Panc1 (cell line): ENCODE measurements around the gene SNAP23. TPM values are rescaled to one million over a fixed set of nuclear protein-coding genes. Genes with fewer than 3 reads are reported as not detected.

Source experiments
- ATAC-seq: fragments of 200-7000 bp; cut with Tn5 transposase; 2 replicates; pipeline ENCODE4 v1.9.1; 2020; ENCODE audit warnings: mild to moderate bottlenecking, moderate library complexity
- BruUV-seq: library from RNA; stranded (reverse); fragments of 400-500 nt; replicated peaks from 2 replicates; lab custom pipeline; 2021; lab: Mats Ljungman, UMichigan
- CTCF ChIA-PET: fragments of 300-600 bp; sonication (Branson Sonifier 250); formaldehyde crosslinking; loops from one replicate; lab custom pipeline; 2022; ENCODE audit warnings: antibody characterized with exemption; lab: Charles Lee
- POLR2A ChIA-PET: fragments of 300-600 bp; sonication (Branson Sonifier 250); formaldehyde crosslinking; loops from one replicate; lab custom pipeline; 2022; ENCODE audit warnings: antibody characterized with exemption; lab: Charles Lee
- DNase-seq: peaks from one replicate; pipeline ENCODE4 v3.0.0-alpha.2; 2010; ENCODE audit warnings: low read depth, low spot score
- H3K27ac ChIP-seq: 2 replicates; pipeline ENCODE4 v1.5.1; 2011; ENCODE audit warnings: mild to moderate bottlenecking, low read length, inconsistent platforms
- H3K27me3 ChIP-seq: fragments of 200-500 bp; sonication (Bioruptor generic); 2 replicates; pipeline ENCODE4 v1.6.0; 2014; ENCODE audit warnings: low read length, inconsistent platforms; ENCODE audit not compliant: control insufficient read depth, insufficient read depth
- H3K36me3 ChIP-seq: fragments of 200-500 bp; sonication (Bioruptor generic); 2 replicates; pipeline ENCODE4 v1.5.1; 2014; ENCODE audit warnings: inconsistent platforms, mild to moderate bottlenecking, low read length, moderate library complexity; ENCODE audit not compliant: control insufficient read depth, insufficient read depth
- H3K4me1 ChIP-seq: 2 replicates; pipeline ENCODE4 v1.5.1; 2011; ENCODE audit warnings: inconsistent platforms, mild to moderate bottlenecking, low read length, moderate library complexity; ENCODE audit not compliant: control insufficient read depth, insufficient read depth
- H3K4me3 ChIP-seq, 2 experiments: 2 replicates each; pipeline ENCODE4 v1.5.1; 2011 to 2012; ENCODE audit warnings: low read depth in 2 of 2, low read length in 2 of 2, mild to moderate bottlenecking in 2 of 2, inconsistent platforms in 1 of 2, moderate library complexity in 1 of 2
- H3K9me3 ChIP-seq: fragments of 200-500 bp; sonication (Bioruptor generic); 2 replicates; pipeline ENCODE4 v1.5.1; 2014; ENCODE audit warnings: low read depth, mild to moderate bottlenecking, inconsistent platforms, low read length, moderate library complexity; ENCODE audit not compliant: control insufficient read depth, insufficient read depth
- POLR2AphosphoS5 ChIP-seq: IDR thresholded peaks from 2 replicates; pipeline ENCODE4 v1.6.1; 2012; ENCODE audit warnings: mild to moderate bottlenecking, low read depth, low read length, moderate library complexity
- REST ChIP-seq, 2 experiments: IDR thresholded peaks; 2 replicates each; pipeline ENCODE4 v1.6.1; 2011 to 2012; ENCODE audit warnings: low read depth in 2 of 2, control low read depth in 1 of 2, low read length in 1 of 2, mild to moderate bottlenecking in 1 of 2, moderate library complexity in 1 of 2; ENCODE audit not compliant: insufficient read depth in 1 of 2
- SIN3A ChIP-seq: IDR thresholded peaks from 2 replicates; pipeline ENCODE4 v1.6.1; 2012; ENCODE audit warnings: low read depth, mild to moderate bottlenecking, low read length, moderate library complexity, borderline replicate concordance; ENCODE audit not compliant: insufficient read depth
- TCF7L2 ChIP-seq: IDR thresholded peaks from 2 replicates; pipeline ENCODE4 v1.6.1; 2011; ENCODE audit warnings: mild to moderate bottlenecking, low read depth, low read length, inconsistent platforms
- in situ Hi-C: cut with HindIII; loops from 2 replicates; pipeline ENCODE4 v1.10.0; 2016; ENCODE audit warnings: low sequenced_read_pairs, low pct_unique_long_range_greater_than_20kb
- intact Hi-C: fragments of 100-400 bp; cut with micrococcal nuclease; formaldehyde crosslinking; loops from one replicate; pipeline ENCODE4 v1.10.0; 2022; ENCODE audit not compliant: unreplicated experiment
- total RNA-seq: library from RNA; stranded (reverse); gene quantifications from one replicate; pipeline ENCODE4 v1.2.1, GENCODE V29; 2021; ENCODE audit not compliant: unreplicated experiment
- TF ChIP-seq, protein P1 (sequence below): fragments of 450-650 bp; IDR thresholded peaks from 2 replicates; pipeline ENCODE4 v1.5.1; 2017; ENCODE audit warnings: mild to moderate bottlenecking

SNAP23 gene
- total RNA-seq, 1 experiment from 2014 or later, result 48.9 TPM

GRCh38 chr15:42465520-42466259, 29.7 kb upstream of the SNAP23 start:
- no peak for TF ChIP-seq TCF7L2
- TF ChIP-seq SIN3A, result no peak
- TF ChIP-seq POLR2AphosphoS5, result no peak
- no peak for TF ChIP-seq REST (IDR thresholded peaks at IDR 0.05; ENCODE audit: insufficient read depth in 1 of 2, low read depth in 2 of 2, low read length in 1 of 2)
- TF ChIP-seq, protein P1, sequence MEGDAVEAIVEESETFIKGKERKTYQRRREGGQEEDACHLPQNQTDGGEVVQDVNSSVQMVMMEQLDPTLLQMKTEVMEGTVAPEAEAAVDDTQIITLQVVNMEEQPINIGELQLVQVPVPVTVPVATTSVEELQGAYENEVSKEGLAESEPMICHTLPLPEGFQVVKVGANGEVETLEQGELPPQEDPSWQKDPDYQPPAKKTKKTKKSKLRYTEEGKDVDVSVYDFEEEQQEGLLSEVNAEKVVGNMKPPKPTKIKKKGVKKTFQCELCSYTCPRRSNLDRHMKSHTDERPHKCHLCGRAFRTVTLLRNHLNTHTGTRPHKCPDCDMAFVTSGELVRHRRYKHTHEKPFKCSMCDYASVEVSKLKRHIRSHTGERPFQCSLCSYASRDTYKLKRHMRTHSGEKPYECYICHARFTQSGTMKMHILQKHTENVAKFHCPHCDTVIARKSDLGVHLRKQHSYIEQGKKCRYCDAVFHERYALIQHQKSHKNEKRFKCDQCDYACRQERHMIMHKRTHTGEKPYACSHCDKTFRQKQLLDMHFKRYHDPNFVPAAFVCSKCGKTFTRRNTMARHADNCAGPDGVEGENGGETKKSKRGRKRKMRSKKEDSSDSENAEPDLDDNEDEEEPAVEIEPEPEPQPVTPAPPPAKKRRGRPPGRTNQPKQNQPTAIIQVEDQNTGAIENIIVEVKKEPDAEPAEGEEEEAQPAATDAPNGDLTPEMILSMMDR, result no peak
- H3K4me1 ChIP-seq, result no peaks in the 10 kb centered on the region
- H3K36me3 ChIP-seq, result no peaks in the 10 kb centered on the region
- ATAC-seq (no peak), DNase-seq (no peak)
- no peak overlapping the region for H3K4me3 ChIP-seq
- H3K9me3 ChIP-seq, result no peaks in the 10 kb centered on the region
- no peak overlapping the region for H3K27ac ChIP-seq
- ChIA-PET POLR2A (interaction anchor here (0.6 kb wide), 1 partner anchor 233 kb away, joined by 3 read pairs; no protein-coding TSS in a partner anchor), CTCF (no interaction called here)
- no peaks in the 10 kb centered on the region for H3K27me3 ChIP-seq
- no TSS peak for BruUV-seq
- intact Hi-C loops, result no loop called here
- in situ Hi-C loops, result no loop called here

GRCh38 chr15:42471002-42471401, 24.4 kb upstream of the SNAP23 start:
- TF ChIP-seq, protein P1, result no peak
- TF ChIP-seq SIN3A, result no peak
- no peak for TF ChIP-seq TCF7L2
- no peak for TF ChIP-seq POLR2AphosphoS5
- no peak for TF ChIP-seq REST (IDR thresholded peaks at IDR 0.05; ENCODE audit: insufficient read depth in 1 of 2, low read depth in 2 of 2, low read length in 1 of 2)
- ChIA-PET CTCF (no interaction called here), POLR2A (interaction anchor here (1.0 kb wide), 1 partner anchor 39 kb away, joined by 3 read pairs; no protein-coding TSS in a partner anchor)
- H3K27me3 ChIP-seq, result no peaks in the 10 kb centered on the region
- H3K36me3 ChIP-seq, result no peaks in the 10 kb centered on the region
- no TSS peak for BruUV-seq
- H3K4me1 ChIP-seq, result no peaks in the 10 kb centered on the region
- no peak overlapping the region for H3K27ac ChIP-seq
- no peak overlapping the region for H3K4me3 ChIP-seq
- DNase-seq (no peak), ATAC-seq (no peak)
- intact Hi-C loops (no loop called here), in situ Hi-C loops (no loop called here)
- no peaks in the 10 kb centered on the region for H3K9me3 ChIP-seq
